Vagina (tissue), 2 donors: ENCODE data around the gene TSC2.

Source experiments
- POLR2AphosphoS5 ChIP-seq, 2 donors: sonication (generic); formaldehyde crosslinking; IDR thresholded peaks; one replicate each; pipeline ENCODE4 v1.9.0; 2017; ENCODE audit warnings: antibody characterized with exemption in 2 of 2, mild to moderate bottlenecking in 2 of 2, low read depth in 1 of 2; ENCODE audit not compliant: insufficient read depth in 1 of 2
- TF ChIP-seq, protein P1 (sequence below), 3 experiments: fragments of 450-650 bp in 2 of 3; fragments of 200-600 bp in 1 of 3; sonication (generic) in 1 of 3; IDR thresholded peaks; one replicate each; pipeline ENCODE4 v1.5.1; 2017 to 2019; ENCODE audit warnings: antibody characterized with exemption in 3 of 3, mild to moderate bottlenecking in 2 of 3, moderate library complexity in 2 of 3

DNA sequence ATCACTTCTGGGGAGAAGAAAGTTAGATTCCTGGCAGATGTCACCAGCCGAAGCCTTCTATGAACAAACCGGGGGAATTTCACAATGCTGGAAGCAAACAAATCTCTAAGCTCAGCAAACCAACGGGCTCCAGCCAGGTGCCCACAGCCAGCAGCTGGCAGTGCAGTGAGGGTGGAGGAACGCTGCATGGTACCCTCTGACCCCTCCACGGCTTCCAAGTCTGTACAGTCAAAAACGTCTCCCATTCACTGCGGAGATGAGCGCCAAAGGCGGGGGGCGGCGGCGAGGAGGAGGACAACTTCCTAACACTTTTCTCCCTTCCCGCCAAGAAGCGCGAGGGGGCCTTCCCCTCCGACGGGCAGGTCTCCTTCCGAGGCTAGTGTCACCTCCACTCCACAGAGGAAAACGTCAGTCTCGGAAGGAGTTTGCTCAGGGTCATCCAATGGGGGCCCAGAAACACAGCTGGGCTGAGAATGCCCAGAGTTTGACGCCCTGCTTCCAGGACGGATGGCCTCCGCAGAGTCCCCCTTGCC, 39.1 kb upstream of the TSC2 start:
- TF ChIP-seq, protein P1, sequence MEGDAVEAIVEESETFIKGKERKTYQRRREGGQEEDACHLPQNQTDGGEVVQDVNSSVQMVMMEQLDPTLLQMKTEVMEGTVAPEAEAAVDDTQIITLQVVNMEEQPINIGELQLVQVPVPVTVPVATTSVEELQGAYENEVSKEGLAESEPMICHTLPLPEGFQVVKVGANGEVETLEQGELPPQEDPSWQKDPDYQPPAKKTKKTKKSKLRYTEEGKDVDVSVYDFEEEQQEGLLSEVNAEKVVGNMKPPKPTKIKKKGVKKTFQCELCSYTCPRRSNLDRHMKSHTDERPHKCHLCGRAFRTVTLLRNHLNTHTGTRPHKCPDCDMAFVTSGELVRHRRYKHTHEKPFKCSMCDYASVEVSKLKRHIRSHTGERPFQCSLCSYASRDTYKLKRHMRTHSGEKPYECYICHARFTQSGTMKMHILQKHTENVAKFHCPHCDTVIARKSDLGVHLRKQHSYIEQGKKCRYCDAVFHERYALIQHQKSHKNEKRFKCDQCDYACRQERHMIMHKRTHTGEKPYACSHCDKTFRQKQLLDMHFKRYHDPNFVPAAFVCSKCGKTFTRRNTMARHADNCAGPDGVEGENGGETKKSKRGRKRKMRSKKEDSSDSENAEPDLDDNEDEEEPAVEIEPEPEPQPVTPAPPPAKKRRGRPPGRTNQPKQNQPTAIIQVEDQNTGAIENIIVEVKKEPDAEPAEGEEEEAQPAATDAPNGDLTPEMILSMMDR (IDR thresholded peaks at IDR 0.05) = no peak
- no peak for TF ChIP-seq POLR2AphosphoS5 (IDR thresholded peaks at IDR 0.05; ENCODE audit: insufficient read depth in 1 of 2, low read depth in 1 of 2)
